Ectodermal cell (in vitro differentiated cells): ENCODE data around the gene RFC4.
A peak's percentile ranks its signal among the peaks of the same experiment; 100 is the strongest.

Experiments
- H3K27ac ChIP-seq: 2 replicates; pipeline ENCODE4 v1.7.0; 2013; ENCODE audit warnings: mild to moderate bottlenecking, low read depth, low read length; ENCODE audit not compliant: insufficient read depth, poor library complexity, severe bottlenecking
- H3K27me3 ChIP-seq: 2 replicates; pipeline ENCODE4 v1.7.0; 2013; ENCODE audit warnings: mild to moderate bottlenecking, low read length; ENCODE audit not compliant: insufficient read depth, control insufficient read depth, poor library complexity, severe bottlenecking
- H3K36me3 ChIP-seq: one replicate; pipeline ENCODE4 v1.7.0; 2013; ENCODE audit warnings: low read length; ENCODE audit not compliant: control insufficient read depth, insufficient read depth
- H3K4me1 ChIP-seq: one replicate; pipeline ENCODE4 v1.7.0; 2013; ENCODE audit warnings: low read length; ENCODE audit not compliant: control insufficient read depth, insufficient read depth
- H3K4me3 ChIP-seq: 2 replicates; pipeline ENCODE4 v1.7.0; 2013; ENCODE audit warnings: low read depth, low read length, control low read depth; ENCODE audit not compliant: insufficient read depth
- H3K9me3 ChIP-seq: 2 replicates; pipeline ENCODE4 v1.7.0; 2013; ENCODE audit warnings: mild to moderate bottlenecking, low read length, moderate library complexity; ENCODE audit not compliant: control insufficient read depth
- WGBS, 2 experiments: methylation state at CpG; one replicate each; pipeline ENCODE4 v1.1.7; 2013; ENCODE audit warnings: missing lambda C conversion rate in 2 of 2; 5-methylcytosine and 5-hydroxymethylcytosine counted together

RFC4 gene

GRCh38 chr3:186787642-186788481 lies 18.4 kb downstream of the RFC4 start:
- peak overlapping the region; percentile 4 for H3K4me3 ChIP-seq
- 94% methylated on average over 15 of the region's 15 CpGs for WGBS, 2 experiments
- H3K9me3 ChIP-seq, result no peaks in the 10 kb centered on the region
- no peaks in the 10 kb centered on the region for H3K27me3 ChIP-seq
- H3K4me1 ChIP-seq, result peaks cover 7% of the 10 kb centered on the region
- H3K27ac ChIP-seq, result no peak overlapping the region
- peaks cover 69% of the 10 kb centered on the region for H3K36me3 ChIP-seq

DNA sequence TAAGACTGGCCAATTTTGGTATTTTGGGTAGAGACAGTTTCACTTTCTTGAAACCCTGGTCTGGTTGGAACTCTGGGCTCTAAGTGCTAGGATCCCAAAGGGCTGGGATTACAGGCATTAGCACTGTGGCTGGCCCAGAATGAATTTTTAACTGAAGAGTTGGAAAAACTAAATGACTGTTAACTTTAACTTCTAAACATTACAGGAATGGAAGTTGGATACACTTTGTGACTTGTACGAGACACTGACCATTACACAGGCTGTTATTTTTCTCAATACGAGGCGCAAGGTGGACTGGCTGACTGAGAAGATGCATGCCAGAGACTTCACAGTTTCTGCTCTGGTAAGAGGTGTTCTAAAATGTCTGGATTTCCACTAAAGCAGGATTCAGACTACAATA lies 19.4 kb downstream of the RFC4 start:
- H3K4me1 ChIP-seq, result peaks cover 7% of the 10 kb centered on the region
- no peaks in the 10 kb centered on the region for H3K9me3 ChIP-seq
- H3K4me3 ChIP-seq, result peak overlapping the region; percentile 100
- H3K36me3 ChIP-seq, result peaks cover 60% of the 10 kb centered on the region
- H3K27ac ChIP-seq, result no peak overlapping the region
- H3K27me3 ChIP-seq, result no peaks in the 10 kb centered on the region
- 95 to 99% methylated on average over 3 of the region's 3 CpGs for WGBS, 2 experiments

GRCh38 chr3:186785495-186786018 lies 20.7 kb downstream of the RFC4 start:
- Histone ChIP-seq H3K27ac (no peak overlapping the region), H3K4me1 (peaks cover 7% of the 10 kb centered on the region), H3K36me3 (peaks cover 55% of the 10 kb centered on the region), H3K4me3 (peak overlapping the region; percentile 100), H3K9me3 (no peaks in the 10 kb centered on the region), H3K27me3 (no peaks in the 10 kb centered on the region)
- 44% methylated on average over 6 to 7 of the region's 7 CpGs for WGBS, 2 experiments

GRCh38 chr3:186784820-186785494 lies 21.3 kb downstream of the RFC4 start:
- Histone ChIP-seq H3K27ac (peak overlapping the region; percentile 33), H3K4me3 (peak overlapping the region; percentile 100), H3K36me3 (peaks cover 50% of the 10 kb centered on the region), H3K9me3 (no peaks in the 10 kb centered on the region), H3K4me1 (peaks cover 7% of the 10 kb centered on the region), H3K27me3 (no peaks in the 10 kb centered on the region)
- WGBS, 2 experiments, result 14% methylated on average over 7 of the region's 7 CpGs

DNA sequence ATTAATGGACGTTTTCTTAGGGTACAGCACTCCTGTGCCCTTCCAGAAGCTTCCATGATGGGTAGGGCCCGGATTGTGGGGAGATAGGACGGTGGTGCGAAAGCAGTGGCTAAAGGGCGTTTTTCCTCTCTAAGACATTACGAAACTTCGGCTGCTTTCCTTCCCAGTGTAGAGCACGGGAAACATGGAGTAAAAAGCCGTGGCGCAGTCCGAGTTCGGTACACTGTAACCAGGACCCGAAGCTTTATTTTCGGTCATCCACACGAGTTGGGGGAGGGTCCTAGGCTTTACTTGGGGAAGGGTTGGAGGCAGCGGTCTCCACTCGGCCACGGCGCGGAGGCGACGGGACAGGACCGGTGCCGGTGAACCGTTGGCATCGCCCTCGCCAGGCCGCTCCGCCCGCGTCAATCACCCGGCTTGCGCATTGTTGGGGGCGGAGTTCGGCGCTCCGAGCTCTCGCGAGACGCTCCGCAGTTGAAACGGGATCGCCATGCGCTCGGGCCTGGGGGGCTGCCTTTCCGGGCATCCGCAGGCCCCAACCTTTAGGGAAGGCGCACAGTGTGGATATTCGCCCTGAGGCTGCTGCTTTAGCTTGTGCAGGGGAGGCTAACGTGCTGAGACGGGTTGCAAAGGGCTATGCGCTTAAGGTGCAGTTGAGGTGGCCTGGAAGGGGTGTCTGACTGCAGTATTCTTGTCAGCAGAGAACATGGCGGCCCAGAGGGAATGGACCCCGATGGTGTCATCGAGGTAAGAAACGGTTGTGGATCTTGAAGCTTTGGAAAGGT lies 22.4 kb downstream of the RFC4 start:
- Histone ChIP-seq H3K9me3 (no peaks in the 10 kb centered on the region), H3K36me3 (peaks cover 47% of the 10 kb centered on the region), H3K27me3 (no peaks in the 10 kb centered on the region), H3K27ac (peak overlapping the region; percentile 100), H3K4me1 (peaks cover 7% of the 10 kb centered on the region), H3K4me3 (peak overlapping the region; percentile 100)
- 0% methylated on average over 56 of the region's 56 CpGs for WGBS, 2 experiments

- 0% methylated on average over 60 of the region's 60 CpGs for WGBS, 2 experiments
- Histone ChIP-seq H3K27me3 (no peaks in the 10 kb centered on the region), H3K27ac (peak within 1 kb of the TSS; percentile 100), H3K4me1 (peaks cover 7% of the 10 kb centered on the region), H3K4me3 (peak within 1 kb of the TSS; percentile 100), H3K9me3 (no peaks in the 10 kb centered on the region), H3K36me3 (peaks cover 40% of the 10 kb centered on the region)
Measured at GRCh38 chr3:186783058-186783730, 23.1 kb downstream of the RFC4 start, which contains the start of gene EIF4A2. TSS of gene EIF4A2 (plus strand) at chr3:186783577. CDS start at chr3:186783611, 34 bp downstream.

GRCh38 chr3:186782542-186783057 lies 23.7 kb downstream of the RFC4 start:
- WGBS, 2 experiments, result 9% methylated on average over 21 of the region's 21 CpGs
- Histone ChIP-seq H3K27me3 (no peaks in the 10 kb centered on the region), H3K9me3 (no peaks in the 10 kb centered on the region), H3K4me3 (peak overlapping the region; percentile 100), H3K36me3 (peaks cover 35% of the 10 kb centered on the region), H3K4me1 (peaks cover 7% of the 10 kb centered on the region), H3K27ac (peak overlapping the region; percentile 100)

- H3K36me3 ChIP-seq, result peaks cover 1% of the 10 kb centered on the region
- WGBS, 2 experiments, result 90 to 91% methylated on average over 5 of the region's 5 CpGs
- H3K27me3 ChIP-seq, result no peaks in the 10 kb centered on the region
- no peaks in the 10 kb centered on the region for H3K9me3 ChIP-seq
- H3K4me3 ChIP-seq, result no peak overlapping the region
- H3K4me1 ChIP-seq, result no peaks in the 10 kb centered on the region
- no peak overlapping the region for H3K27ac ChIP-seq
Measured at GRCh38 chr3:186779204-186779603, 27.1 kb downstream of the RFC4 start.

DNA sequence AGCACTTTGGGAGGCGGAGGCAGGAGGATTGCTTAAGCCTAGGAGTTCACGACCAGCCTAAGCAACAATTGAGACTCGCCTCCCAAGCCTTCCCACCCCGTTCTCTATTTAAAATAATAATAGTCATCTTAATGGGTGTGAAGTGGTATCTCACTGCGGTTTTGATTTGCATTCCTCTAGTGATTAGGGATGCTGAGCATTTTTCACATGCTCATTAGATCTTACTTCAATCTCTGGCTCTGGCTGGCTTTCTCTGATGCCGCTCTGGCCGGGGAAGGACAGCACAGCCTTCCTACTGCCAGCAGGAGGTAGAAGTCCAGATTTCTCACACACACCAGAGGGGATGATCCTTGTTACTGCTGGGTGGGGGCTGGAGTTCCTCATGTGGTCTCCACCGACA lies 30.3 kb downstream of the RFC4 start:
- 40 to 44% methylated on average over 6 to 8 of the region's 8 CpGs for WGBS, 2 experiments
- H3K4me3 ChIP-seq, result no peak overlapping the region
- no peaks in the 10 kb centered on the region for H3K9me3 ChIP-seq
- H3K36me3 ChIP-seq, result no peaks in the 10 kb centered on the region
- no peaks in the 10 kb centered on the region for H3K4me1 ChIP-seq
- H3K27ac ChIP-seq, result no peak overlapping the region
- H3K27me3 ChIP-seq, result no peaks in the 10 kb centered on the region
